Esophagus squamous epithelium (tissue), 5 donors: ENCODE results near the gene C6orf58. TPM values are rescaled to one million over a fixed set of nuclear protein-coding genes. Genes with fewer than 3 reads are reported as not detected.

Source experiments
- DNase-seq: peaks from one replicate; lab custom pipeline; 2025; lab: John Stamatoyannopoulos, UW
- H3K27ac ChIP-seq, 4 donors: fragments of 200-600 bp; sonication (generic); one replicate each; pipeline ENCODE4 v1.5.1; 2016 to 2019; ENCODE audit warnings: mild to moderate bottlenecking in 1 of 4
- H3K27me3 ChIP-seq, 4 donors: fragments of 200-600 bp; sonication (generic); 1 replicate in 3 of 4; 2 replicates in 1 of 4; pipeline versions ENCODE4 v1.5.1 to v1.6.0; 2017 to 2021; ENCODE audit warnings: antibody characterized with exemption in 1 of 4
- H3K36me3 ChIP-seq, 3 donors: fragments of 200-600 bp; sonication (generic); one replicate each; pipeline ENCODE4 v1.5.1; 2016 to 2019
- H3K4me1 ChIP-seq, 3 donors: fragments of 200-600 bp; sonication (generic); one replicate each; pipeline ENCODE4 v1.5.1; 2017 to 2019
- H3K4me3 ChIP-seq, 4 donors: fragments of 200-600 bp; sonication (generic); 1 replicate in 3 of 4; 2 replicates in 1 of 4; pipeline ENCODE4 v1.5.1; 2016 to 2019; ENCODE audit warnings: mild to moderate bottlenecking in 2 of 4, moderate library complexity in 1 of 4
- H3K9me3 ChIP-seq, 3 donors: fragments of 200-600 bp; sonication (generic); one replicate each; pipeline ENCODE4 v1.5.1; 2016 to 2019
- POLR2A ChIP-seq, 4 donors: fragments of 450-650 bp; IDR thresholded peaks; one replicate each; pipeline ENCODE4 v1.6.1; 2017; ENCODE audit warnings: antibody characterized with exemption in 4 of 4, mild to moderate bottlenecking in 4 of 4, moderate library complexity in 3 of 4
- WGBS, 2 donors: methylation state at CpG; one replicate each; pipeline ENCODE4 v1.1.5; 2018; 5-methylcytosine and 5-hydroxymethylcytosine counted together
- intact Hi-C: fragments of 100-400 bp; cut with DNase I; formaldehyde crosslinking; loops from one replicate; pipeline ENCODE4 v1.15.0; 2022
- total RNA-seq, 4 donors: library from RNA; depleted of rRNA; stranded (reverse); fragments of >200 nt; gene quantifications; one replicate each; pipeline ENCODE4 v1.1.0, GENCODE V29; 2016
- TF ChIP-seq, protein P1 (sequence below), 6 experiments: fragments of 450-650 bp in 4 of 6; fragments of 200-600 bp in 2 of 6; sonication (generic) in 2 of 6; IDR thresholded peaks; one replicate each; pipeline ENCODE4 v1.5.1; 2016 to 2019; ENCODE audit warnings: antibody characterized with exemption in 6 of 6, mild to moderate bottlenecking in 4 of 6, moderate library complexity in 4 of 6
- donor health status: DM: yes; HTN: yes; CAD: no.

The C6orf58 gene
- total RNA-seq, 4 donors from 2014 or later: 0.85 TPM; not detected in 3

DNA sequence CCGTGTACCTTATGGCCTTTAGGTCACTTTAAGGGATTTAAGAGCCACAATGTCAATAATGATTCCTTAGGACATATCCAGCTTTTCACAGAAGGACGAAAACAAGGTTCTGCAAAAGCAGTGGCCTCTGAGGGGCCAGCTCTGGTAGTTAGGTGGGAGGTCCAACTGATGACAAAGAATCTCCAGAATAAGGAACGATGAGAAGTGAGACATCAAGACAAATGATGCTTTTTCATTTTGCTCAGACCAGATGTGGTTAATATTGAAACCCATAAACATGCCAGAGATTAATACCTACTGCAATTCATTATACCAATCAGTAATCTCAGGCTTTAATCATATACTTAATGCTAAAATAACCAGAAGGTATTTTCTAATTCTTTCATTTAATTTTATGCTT, 1.9 kb downstream of the C6orf58 start:
- TF ChIP-seq POLR2A (IDR thresholded peaks at IDR 0.05): no peak
- TF ChIP-seq, protein P1, sequence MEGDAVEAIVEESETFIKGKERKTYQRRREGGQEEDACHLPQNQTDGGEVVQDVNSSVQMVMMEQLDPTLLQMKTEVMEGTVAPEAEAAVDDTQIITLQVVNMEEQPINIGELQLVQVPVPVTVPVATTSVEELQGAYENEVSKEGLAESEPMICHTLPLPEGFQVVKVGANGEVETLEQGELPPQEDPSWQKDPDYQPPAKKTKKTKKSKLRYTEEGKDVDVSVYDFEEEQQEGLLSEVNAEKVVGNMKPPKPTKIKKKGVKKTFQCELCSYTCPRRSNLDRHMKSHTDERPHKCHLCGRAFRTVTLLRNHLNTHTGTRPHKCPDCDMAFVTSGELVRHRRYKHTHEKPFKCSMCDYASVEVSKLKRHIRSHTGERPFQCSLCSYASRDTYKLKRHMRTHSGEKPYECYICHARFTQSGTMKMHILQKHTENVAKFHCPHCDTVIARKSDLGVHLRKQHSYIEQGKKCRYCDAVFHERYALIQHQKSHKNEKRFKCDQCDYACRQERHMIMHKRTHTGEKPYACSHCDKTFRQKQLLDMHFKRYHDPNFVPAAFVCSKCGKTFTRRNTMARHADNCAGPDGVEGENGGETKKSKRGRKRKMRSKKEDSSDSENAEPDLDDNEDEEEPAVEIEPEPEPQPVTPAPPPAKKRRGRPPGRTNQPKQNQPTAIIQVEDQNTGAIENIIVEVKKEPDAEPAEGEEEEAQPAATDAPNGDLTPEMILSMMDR (IDR thresholded peaks at IDR 0.05): no peak
- H3K4me3 ChIP-seq: no peak overlapping the region

DNA sequence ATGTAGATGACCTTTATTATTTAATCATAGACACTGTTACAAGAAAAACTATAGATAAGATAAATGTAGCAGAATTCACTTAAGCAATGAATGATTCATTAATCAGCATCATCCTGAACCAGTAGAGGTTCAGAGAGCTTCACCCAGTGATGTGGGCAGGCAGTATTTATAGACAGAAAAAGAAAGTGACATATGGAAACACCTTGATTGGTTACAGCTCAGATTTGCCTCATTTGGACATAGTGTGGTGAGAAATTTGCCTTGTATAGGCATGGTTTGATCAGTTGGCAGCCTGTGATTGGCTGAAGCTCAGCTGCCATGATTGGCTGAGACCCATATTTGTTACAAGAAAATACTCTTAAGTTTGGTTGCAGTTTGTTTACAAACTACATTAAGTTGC, 4.6 kb downstream of the C6orf58 start:
- no peaks in the 10 kb centered on the region for H3K36me3 ChIP-seq
- no peak overlapping the region for H3K4me3 ChIP-seq
- H3K27me3 ChIP-seq: no peaks in the 10 kb centered on the region
- intact Hi-C loops: no loop called here
- no peak for TF ChIP-seq POLR2A (IDR thresholded peaks at IDR 0.05)
- TF ChIP-seq, protein P1 (IDR thresholded peaks at IDR 0.05): no peak
- no peaks in the 10 kb centered on the region for H3K9me3 ChIP-seq
- H3K27ac ChIP-seq: no peak overlapping the region
- DNase-seq: no peak
- no peaks in the 10 kb centered on the region for H3K4me1 ChIP-seq

More for the DNA sequence above, 1.9 kb downstream of the C6orf58 start:
- WGBS, 2 donors: 61 to 62% methylated on average over 3 of the region's 3 CpGs
- no peak for DNase-seq
- no peak overlapping the region for H3K27ac ChIP-seq
- no peaks in the 10 kb centered on the region for H3K4me1 ChIP-seq
- no peaks in the 10 kb centered on the region for H3K36me3 ChIP-seq
- intact Hi-C loops: no loop called here
- H3K9me3 ChIP-seq: no peaks in the 10 kb centered on the region
- no peaks in the 10 kb centered on the region for H3K27me3 ChIP-seq

DNA sequence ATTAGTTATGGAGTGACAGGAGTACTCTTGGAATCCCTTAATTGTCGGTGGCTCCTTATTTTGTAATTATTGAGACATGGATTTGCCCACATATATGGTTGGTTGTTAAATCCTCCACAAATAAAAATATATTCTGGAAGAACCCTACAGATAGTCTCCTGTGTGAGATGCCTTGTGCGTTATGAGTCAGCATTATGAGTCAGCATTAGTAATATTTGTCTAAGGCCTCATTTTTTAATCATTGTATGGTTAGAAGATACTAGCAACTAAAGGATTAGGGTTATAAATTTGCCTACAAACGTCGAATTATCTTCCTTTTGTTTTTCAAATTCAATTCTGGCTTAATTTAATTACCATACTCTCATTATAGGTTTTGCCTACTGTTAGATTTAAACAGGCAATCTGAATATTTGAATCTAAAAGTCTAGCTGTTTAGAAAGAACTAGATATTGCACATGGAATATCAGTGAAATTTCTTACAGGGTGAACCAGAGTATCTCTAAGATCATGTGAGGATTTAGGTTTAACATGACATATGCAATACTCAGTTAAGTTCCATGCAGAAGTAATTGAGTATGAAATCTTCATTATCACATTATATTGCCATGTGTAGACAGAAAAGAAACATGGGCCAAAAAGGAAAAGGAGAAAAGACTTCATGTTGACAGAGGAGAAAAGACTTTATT, 5.9 kb downstream of the C6orf58 start:
- intact Hi-C loops: no loop called here
- Histone ChIP-seq H3K27me3 (no peaks in the 10 kb centered on the region), H3K4me3 (no peak overlapping the region), H3K36me3 (no peaks in the 10 kb centered on the region), H3K4me1 (no peaks in the 10 kb centered on the region), H3K27ac (no peak overlapping the region), H3K9me3 (no peaks in the 10 kb centered on the region)
- TF ChIP-seq, protein P1 (IDR thresholded peaks at IDR 0.05): no peak
- no peak for TF ChIP-seq POLR2A (IDR thresholded peaks at IDR 0.05)
- DNase-seq: no peak
- 47 to 48% methylated on average over 4 of the region's 4 CpGs for WGBS, 2 donors

DNA sequence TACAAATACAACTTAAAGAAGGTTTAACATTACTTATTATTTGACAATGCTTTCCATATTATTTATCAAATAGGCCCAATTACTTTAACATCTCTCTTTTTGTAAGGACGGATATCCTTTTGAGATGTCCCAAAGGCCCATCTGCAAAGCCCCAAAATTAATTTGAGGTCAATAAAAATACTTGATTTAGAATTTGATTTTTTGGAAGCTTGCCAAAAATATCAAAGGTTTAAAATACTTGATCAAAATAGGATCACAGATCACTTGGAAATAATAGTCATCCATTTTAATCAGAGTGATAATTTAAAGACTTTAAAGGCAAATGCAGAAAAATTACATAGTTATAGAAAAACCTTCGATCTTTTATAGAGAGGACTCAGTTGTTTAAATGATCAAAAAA, 8.1 kb downstream of the C6orf58 start:
- 85 to 90% methylated on average over 2 of the region's 2 CpGs for WGBS, 2 donors
- no peaks in the 10 kb centered on the region for H3K27me3 ChIP-seq
- intact Hi-C loops: no loop called here
- no peak overlapping the region for H3K4me3 ChIP-seq
- H3K27ac ChIP-seq: no peak overlapping the region
- TF ChIP-seq, protein P1 (IDR thresholded peaks at IDR 0.05): no peak
- TF ChIP-seq POLR2A (IDR thresholded peaks at IDR 0.05): no peak
- H3K9me3 ChIP-seq: no peaks in the 10 kb centered on the region
- peaks cover 0 to 13% (median 0%) of the 10 kb centered on the region in 3 donors for H3K4me1 ChIP-seq
- no peak for DNase-seq
- H3K36me3 ChIP-seq: no peaks in the 10 kb centered on the region

DNA sequence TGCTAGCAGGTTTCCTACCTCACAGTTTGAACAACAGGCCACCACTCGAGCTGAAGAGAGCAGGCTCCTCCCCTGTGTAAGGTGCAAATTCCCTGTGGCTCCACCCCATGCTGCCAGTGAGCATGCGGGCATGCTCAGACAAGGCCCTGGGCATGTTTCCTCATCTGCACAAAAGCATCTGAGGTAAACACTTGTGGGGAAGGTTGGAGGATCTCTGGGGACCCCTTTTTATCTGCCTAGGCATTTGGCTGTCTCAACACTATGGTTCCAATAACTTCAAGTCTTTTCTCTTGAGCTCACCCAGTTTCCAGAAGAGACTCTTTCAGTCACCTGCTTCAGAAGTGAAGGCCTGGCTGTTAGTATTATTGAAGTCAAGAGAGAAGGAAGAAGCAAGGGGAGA, 9.4 kb downstream of the C6orf58 start:
- Histone ChIP-seq H3K9me3 (no peaks in the 10 kb centered on the region), H3K27me3 (no peaks in the 10 kb centered on the region), H3K27ac (no peak overlapping the region), H3K36me3 (no peaks in the 10 kb centered on the region), H3K4me3 (no peak overlapping the region), H3K4me1 (peaks cover 0 to 13% (median 0%) of the 10 kb centered on the region in 3 donors)
- intact Hi-C loops: no loop called here
- 31 to 62% methylated on average over 2 of the region's 2 CpGs for WGBS, 2 donors
- DNase-seq: no peak
- no peak for TF ChIP-seq POLR2A (IDR thresholded peaks at IDR 0.05)
- TF ChIP-seq, protein P1 (IDR thresholded peaks at IDR 0.05): no peak
